ENCODE measurements around the gene CMPK2. TPM values are rescaled to one million over a fixed set of nuclear protein-coding genes. Genes with fewer than 3 reads are reported as not detected.

CMPK2 gene
- total and polyA plus RNA-seq, 2 experiments from 2014 or later, result 0.54 to 0.61 TPM

DNA sequence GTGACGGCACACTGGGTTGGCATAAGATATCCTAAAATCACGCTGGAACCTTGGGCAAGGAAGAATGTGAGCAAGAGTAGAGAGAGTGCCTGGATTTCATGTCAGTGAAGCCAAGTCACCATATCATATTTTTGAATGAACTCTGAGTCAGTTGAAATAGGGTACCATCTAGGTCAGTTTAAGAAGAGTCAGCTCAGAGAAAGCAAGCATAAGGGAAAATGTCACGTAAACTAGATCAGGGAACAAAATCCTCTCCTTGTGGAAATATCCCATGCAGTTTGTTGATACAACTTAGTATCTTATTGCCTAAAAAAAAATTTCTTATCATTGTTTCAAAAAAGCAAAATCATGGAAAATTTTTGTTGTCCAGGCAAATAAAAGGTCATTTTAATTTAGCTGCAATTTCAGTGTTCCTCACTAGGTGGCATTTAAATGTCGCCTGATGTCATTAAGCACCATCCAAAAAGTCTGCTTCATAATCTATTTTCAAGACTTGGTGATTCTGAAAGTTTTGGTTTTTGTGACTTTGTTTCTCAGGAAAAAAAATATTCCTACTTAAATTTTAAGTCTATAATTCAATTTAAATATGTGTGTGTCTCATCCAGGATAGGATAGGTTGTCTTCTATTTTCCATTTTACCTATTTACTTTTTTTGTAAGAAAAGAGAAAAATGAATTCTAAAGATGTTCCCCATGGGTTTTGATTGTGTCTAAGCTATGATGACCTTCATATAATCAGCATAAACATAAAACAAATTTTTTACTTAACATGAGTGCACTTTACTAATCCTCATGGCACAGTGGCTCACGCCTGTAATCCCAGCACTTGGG lies 31.4 kb upstream of the CMPK2 start:
- H3K4me3 ChIP-seq, result no peak overlapping the region
- TF ChIP-seq, protein P1, sequence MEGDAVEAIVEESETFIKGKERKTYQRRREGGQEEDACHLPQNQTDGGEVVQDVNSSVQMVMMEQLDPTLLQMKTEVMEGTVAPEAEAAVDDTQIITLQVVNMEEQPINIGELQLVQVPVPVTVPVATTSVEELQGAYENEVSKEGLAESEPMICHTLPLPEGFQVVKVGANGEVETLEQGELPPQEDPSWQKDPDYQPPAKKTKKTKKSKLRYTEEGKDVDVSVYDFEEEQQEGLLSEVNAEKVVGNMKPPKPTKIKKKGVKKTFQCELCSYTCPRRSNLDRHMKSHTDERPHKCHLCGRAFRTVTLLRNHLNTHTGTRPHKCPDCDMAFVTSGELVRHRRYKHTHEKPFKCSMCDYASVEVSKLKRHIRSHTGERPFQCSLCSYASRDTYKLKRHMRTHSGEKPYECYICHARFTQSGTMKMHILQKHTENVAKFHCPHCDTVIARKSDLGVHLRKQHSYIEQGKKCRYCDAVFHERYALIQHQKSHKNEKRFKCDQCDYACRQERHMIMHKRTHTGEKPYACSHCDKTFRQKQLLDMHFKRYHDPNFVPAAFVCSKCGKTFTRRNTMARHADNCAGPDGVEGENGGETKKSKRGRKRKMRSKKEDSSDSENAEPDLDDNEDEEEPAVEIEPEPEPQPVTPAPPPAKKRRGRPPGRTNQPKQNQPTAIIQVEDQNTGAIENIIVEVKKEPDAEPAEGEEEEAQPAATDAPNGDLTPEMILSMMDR (IDR thresholded peaks at IDR 0.05; ENCODE audit: low read depth, low read length), result peak; percentile 57
- no peaks in the 10 kb centered on the region for H3K4me1 ChIP-seq (ENCODE audit: low read depth)
- H3K9me3 ChIP-seq (ENCODE audit: low read depth), result no peaks in the 10 kb centered on the region
- no peak overlapping the region for H3K27ac ChIP-seq
- DNase-seq (ENCODE audit: low read depth in 1 of 2, low spot score in 1 of 2), result peak; percentile 36 to 65
- H3K36me3 ChIP-seq, result no peaks in the 10 kb centered on the region
- no peaks in the 10 kb centered on the region for H3K27me3 ChIP-seq

DNA sequence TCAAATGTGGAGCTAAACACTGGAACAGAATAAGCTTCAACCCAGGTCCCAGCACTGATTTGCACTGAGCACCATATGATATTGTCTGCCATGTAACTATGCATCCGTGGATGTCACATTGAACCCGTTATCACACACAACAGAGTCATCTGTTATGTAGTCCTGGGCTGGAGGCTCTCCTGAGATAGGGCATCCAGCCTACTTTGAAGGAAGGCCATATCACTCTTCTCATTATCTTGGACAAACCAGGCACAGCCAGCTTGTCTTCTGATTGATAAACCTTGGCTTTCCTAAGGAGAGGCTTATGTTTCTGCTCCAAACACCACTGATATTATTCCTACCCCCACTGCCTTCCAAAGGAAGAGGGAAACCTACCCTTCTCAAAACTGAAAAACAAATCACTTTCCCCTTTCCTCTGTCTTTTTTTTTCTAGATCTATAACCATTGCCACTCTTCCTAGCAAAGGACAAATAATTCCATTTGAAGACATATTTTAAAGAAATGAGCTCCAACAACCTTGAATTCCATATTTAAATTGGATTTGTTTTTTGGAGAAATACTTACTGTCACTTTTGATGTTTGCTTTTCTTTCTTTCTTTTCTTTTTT lies 28.3 kb upstream of the CMPK2 start:
- DNase-seq (ENCODE audit: low read depth in 1 of 2, low spot score in 1 of 2), result no peak
- Histone ChIP-seq H3K27ac (no peak overlapping the region), H3K9me3 (ENCODE audit: low read depth) (no peaks in the 10 kb centered on the region), H3K27me3 (no peaks in the 10 kb centered on the region), H3K4me3 (no peak overlapping the region), H3K36me3 (no peaks in the 10 kb centered on the region), H3K4me1 (ENCODE audit: low read depth) (no peaks in the 10 kb centered on the region)
- TF ChIP-seq, protein P1 (IDR thresholded peaks at IDR 0.05; ENCODE audit: low read depth, low read length), result no peak

DNA sequence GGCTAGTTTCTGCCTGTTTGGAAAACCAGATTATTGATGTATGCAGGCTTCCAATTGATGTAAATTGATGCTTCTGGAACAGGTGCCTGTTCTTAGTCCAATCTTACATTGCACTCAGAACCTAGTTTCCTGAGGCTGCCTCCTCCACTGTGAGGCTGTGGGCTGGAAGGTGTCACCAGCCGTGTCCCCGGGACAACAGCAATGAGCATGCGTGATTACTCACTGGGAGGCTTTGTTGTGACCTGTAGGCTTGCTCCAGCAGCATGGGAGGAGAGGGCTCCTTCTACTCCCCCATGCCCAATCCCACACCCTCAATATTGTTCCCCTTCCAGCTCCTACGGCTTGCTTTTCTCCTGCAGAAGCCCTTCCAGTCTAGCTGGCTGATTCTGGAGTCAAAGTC lies 23.0 kb upstream of the CMPK2 start:
- TF ChIP-seq, protein P1 (IDR thresholded peaks at IDR 0.05; ENCODE audit: low read depth, low read length), result no peak
- Histone ChIP-seq H3K27ac (no peak overlapping the region), H3K4me1 (ENCODE audit: low read depth) (no peaks in the 10 kb centered on the region), H3K36me3 (no peaks in the 10 kb centered on the region), H3K4me3 (no peak overlapping the region), H3K9me3 (ENCODE audit: low read depth) (no peaks in the 10 kb centered on the region), H3K27me3 (no peaks in the 10 kb centered on the region)
- no peak for DNase-seq (ENCODE audit: low read depth in 1 of 2, low spot score in 1 of 2)

DNA sequence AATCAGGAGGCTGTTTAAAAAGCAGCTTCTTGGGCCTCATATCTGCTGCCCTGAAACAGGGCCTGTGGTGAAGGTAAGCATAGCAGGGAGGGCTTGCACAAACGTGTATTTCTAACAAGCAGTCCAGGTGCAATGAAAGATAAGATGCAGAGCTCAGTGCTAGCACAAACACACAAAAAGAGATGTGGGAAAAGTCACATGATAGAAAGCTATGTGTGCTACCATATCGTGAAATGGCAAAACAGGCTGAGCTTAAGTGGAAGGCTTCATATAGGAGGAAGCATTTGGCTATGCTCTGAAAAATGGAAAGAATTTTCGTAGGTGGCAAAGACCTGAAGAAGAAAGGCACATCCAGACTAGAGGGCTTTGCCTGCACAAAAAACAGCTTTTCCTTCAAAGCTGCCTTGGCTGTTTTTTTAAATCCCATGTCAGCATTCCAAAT lies 22.1 kb upstream of the CMPK2 start:
- TF ChIP-seq, protein P1 (IDR thresholded peaks at IDR 0.05; ENCODE audit: low read depth, low read length), result no peak
- no peaks in the 10 kb centered on the region for H3K9me3 ChIP-seq (ENCODE audit: low read depth)

DNA sequence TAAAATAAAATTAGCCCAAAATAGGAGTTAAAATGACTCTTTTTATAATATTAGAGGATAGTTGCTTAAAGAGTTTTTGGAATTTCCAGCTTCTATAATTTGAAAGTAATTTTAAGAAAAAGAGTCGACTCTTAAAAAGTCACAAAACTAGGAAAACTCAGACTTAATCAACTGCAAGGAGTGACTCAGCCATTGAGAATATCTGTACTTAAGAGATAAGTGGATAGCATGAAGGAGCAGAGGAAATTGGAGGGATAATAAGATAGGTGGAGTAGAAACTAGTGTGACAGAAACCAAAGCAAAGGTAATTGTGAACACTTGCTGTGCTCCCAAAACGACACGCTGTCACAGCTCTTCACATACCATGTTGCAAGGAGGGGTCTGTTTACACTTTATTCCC lies 20.3 kb upstream of the CMPK2 start:
- Histone ChIP-seq H3K4me3 (no peak overlapping the region), H3K9me3 (ENCODE audit: low read depth) (no peaks in the 10 kb centered on the region), H3K27ac (no peak overlapping the region), H3K4me1 (ENCODE audit: low read depth) (no peaks in the 10 kb centered on the region), H3K27me3 (no peaks in the 10 kb centered on the region), H3K36me3 (no peaks in the 10 kb centered on the region)
- TF ChIP-seq, protein P1 (IDR thresholded peaks at IDR 0.05; ENCODE audit: low read depth, low read length), result no peak
- no peak for DNase-seq (ENCODE audit: low read depth in 1 of 2, low spot score in 1 of 2)

More for the DNA sequence above, 22.1 kb upstream of the CMPK2 start:
- no peak overlapping the region for H3K4me3 ChIP-seq
- H3K27ac ChIP-seq, result no peak overlapping the region
- DNase-seq (ENCODE audit: low read depth in 1 of 2, low spot score in 1 of 2), result no peak
- no peaks in the 10 kb centered on the region for H3K27me3 ChIP-seq
- H3K36me3 ChIP-seq, result no peaks in the 10 kb centered on the region
- no peaks in the 10 kb centered on the region for H3K4me1 ChIP-seq (ENCODE audit: low read depth)
